Ishikawa (cell line): Measurements from ENCODE around the gene AXIN2.

Experiments used
- CEBPB ChIP-seq: IDR thresholded peaks from 2 replicates; pipeline ENCODE4 v1.6.1; 2012
- EGR1 ChIP-seq: IDR thresholded peaks from 2 replicates; pipeline ENCODE4 v1.6.1; 2012
- EP300 ChIP-seq: IDR thresholded peaks from 2 replicates; pipeline ENCODE4 v1.6.1; 2012; ENCODE audit warnings: borderline replicate concordance
- NFIC ChIP-seq: IDR thresholded peaks from 2 replicates; pipeline ENCODE4 v1.6.1; 2012
- RAD21 ChIP-seq: IDR thresholded peaks from 2 replicates; pipeline ENCODE4 v1.6.1; 2012; ENCODE audit warnings: low read depth
- TAF1 ChIP-seq: IDR thresholded peaks from 2 replicates; pipeline ENCODE4 v1.6.1; 2012; ENCODE audit warnings: low read depth, mild to moderate bottlenecking
- TEAD4 ChIP-seq: IDR thresholded peaks from 2 replicates; pipeline ENCODE4 v1.6.1; 2012
- YY1 ChIP-seq: IDR thresholded peaks from 2 replicates; pipeline ENCODE4 v1.6.1; 2012; ENCODE audit warnings: low read depth
- ZBTB7A ChIP-seq: IDR thresholded peaks from 2 replicates; pipeline ENCODE4 v1.6.1; 2012; ENCODE audit warnings: low read depth
- TF ChIP-seq, protein P1 (sequence below): IDR thresholded peaks from 2 replicates; pipeline ENCODE4 v1.6.1; 2012
- TF ChIP-seq, protein P2 (sequence below): IDR thresholded peaks from 2 replicates; pipeline ENCODE4 v1.6.1; 2012; ENCODE audit warnings: low read depth, mild to moderate bottlenecking
- TF ChIP-seq, protein P3 (sequence below): IDR thresholded peaks from 2 replicates; pipeline ENCODE4 v1.6.1; 2012

DNA sequence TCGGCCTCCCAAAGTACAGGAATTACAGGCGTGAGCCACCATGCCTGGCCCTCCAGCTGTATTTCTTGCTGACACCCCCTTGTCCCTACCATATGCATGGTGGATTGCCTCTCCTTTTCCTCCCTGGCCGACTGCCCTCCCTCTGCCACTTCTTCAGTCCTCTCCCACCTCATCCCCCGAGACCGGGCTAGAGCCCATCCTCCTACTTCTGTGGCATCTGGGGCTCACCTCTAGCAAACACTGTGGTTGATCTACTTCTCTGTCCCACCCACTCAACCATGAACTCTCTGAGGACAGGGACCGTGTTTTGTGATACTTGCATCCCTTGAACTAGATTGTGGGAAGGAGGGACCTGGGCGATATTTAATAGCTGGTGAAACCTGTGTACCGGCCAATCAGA, 7.5 kb upstream of the AXIN2 start:
- TF ChIP-seq, protein P1, sequence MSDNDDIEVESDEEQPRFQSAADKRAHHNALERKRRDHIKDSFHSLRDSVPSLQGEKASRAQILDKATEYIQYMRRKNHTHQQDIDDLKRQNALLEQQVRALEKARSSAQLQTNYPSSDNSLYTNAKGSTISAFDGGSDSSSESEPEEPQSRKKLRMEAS, result no peak
- TF ChIP-seq EP300, result no peak
- no peak for TF ChIP-seq YY1
- TF ChIP-seq, protein P2, sequence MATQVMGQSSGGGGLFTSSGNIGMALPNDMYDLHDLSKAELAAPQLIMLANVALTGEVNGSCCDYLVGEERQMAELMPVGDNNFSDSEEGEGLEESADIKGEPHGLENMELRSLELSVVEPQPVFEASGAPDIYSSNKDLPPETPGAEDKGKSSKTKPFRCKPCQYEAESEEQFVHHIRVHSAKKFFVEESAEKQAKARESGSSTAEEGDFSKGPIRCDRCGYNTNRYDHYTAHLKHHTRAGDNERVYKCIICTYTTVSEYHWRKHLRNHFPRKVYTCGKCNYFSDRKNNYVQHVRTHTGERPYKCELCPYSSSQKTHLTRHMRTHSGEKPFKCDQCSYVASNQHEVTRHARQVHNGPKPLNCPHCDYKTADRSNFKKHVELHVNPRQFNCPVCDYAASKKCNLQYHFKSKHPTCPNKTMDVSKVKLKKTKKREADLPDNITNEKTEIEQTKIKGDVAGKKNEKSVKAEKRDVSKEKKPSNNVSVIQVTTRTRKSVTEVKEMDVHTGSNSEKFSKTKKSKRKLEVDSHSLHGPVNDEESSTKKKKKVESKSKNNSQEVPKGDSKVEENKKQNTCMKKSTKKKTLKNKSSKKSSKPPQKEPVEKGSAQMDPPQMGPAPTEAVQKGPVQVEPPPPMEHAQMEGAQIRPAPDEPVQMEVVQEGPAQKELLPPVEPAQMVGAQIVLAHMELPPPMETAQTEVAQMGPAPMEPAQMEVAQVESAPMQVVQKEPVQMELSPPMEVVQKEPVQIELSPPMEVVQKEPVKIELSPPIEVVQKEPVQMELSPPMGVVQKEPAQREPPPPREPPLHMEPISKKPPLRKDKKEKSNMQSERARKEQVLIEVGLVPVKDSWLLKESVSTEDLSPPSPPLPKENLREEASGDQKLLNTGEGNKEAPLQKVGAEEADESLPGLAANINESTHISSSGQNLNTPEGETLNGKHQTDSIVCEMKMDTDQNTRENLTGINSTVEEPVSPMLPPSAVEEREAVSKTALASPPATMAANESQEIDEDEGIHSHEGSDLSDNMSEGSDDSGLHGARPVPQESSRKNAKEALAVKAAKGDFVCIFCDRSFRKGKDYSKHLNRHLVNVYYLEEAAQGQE, result no peak
- no peak for TF ChIP-seq NFIC
- no peak for TF ChIP-seq RAD21
- no peak for TF ChIP-seq EGR1
- TF ChIP-seq CEBPB, result no peak
- TF ChIP-seq TAF1, result no peak
- no peak for TF ChIP-seq ZBTB7A
- TF ChIP-seq TEAD4, result no peak
- TF ChIP-seq, protein P3, sequence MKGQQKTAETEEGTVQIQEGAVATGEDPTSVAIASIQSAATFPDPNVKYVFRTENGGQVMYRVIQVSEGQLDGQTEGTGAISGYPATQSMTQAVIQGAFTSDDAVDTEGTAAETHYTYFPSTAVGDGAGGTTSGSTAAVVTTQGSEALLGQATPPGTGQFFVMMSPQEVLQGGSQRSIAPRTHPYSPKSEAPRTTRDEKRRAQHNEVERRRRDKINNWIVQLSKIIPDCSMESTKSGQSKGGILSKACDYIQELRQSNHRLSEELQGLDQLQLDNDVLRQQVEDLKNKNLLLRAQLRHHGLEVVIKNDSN, result no peak
